ENCODE measurements around the gene MOXD1. TPM values are rescaled to one million over a fixed set of nuclear protein-coding genes. Genes with fewer than 3 reads are reported as not detected.

MOXD1 gene
- total and polyA plus RNA-seq, 2 of the 8 experiments (the other 6 are each of a cell fraction or from before 2014, with no cell fraction given), result 1.6 to 3.5 TPM

- Histone ChIP-seq H3K27ac (ENCODE audit: low read depth, low read length) (no peak overlapping the region), H2AFZ (ENCODE audit: low read length) (no peak overlapping the region), H2BK12ac (ENCODE audit: low read depth, low read length) (no peak overlapping the region), H3K23ac (ENCODE audit: insufficient read length) (no peak overlapping the region), H3K4me2 (ENCODE audit: insufficient read depth in 1 of 2, low read depth in 2 of 2, low read length in 2 of 2) (no peak overlapping the region), H3K9me3 (ENCODE audit: insufficient read depth in 2 of 2, low read depth in 1 of 2, low read length in 1 of 2) (peaks cover 4 to 7% of the 10 kb centered on the region in 2 experiments; a peak in 1 of 4 replicates), H3K79me2 (ENCODE audit: control insufficient read depth in 1 of 2, insufficient read depth in 2 of 2, low read length in 2 of 2) (no peaks in the 10 kb centered on the region), H3K9ac (replicated peaks in 1 of 4; ENCODE audit: extremely low read depth in 1 of 4, low read depth in 3 of 4, low read length in 3 of 4) (no peak overlapping the region), H3K36me3 (ENCODE audit: control insufficient read depth in 2 of 4, insufficient read depth in 4 of 4, low read length in 3 of 4) (no peaks in the 10 kb centered on the region), H3K79me1 (ENCODE audit: low read depth, low read length) (no peaks in the 10 kb centered on the region), H2BK5ac (ENCODE audit: low read depth, low read length) (no peak overlapping the region), H3K18ac (ENCODE audit: extremely low read depth, low read length) (no peak overlapping the region), H4K20me1 (replicated peaks in 1 of 2; ENCODE audit: control insufficient read depth in 1 of 2, insufficient read depth in 2 of 2, low read length in 2 of 2) (no peaks in the 10 kb centered on the region), H2BK15ac (ENCODE audit: low read length) (no peak overlapping the region), H2AK5ac (ENCODE audit: low read depth, low read length) (no peak overlapping the region), H3K4me1 (replicated peaks in 1 of 4; ENCODE audit: control insufficient read depth in 3 of 4, insufficient read depth in 4 of 4, low read length in 3 of 4) (no peaks in the 10 kb centered on the region), H4K8ac (ENCODE audit: extremely low read depth, insufficient read depth, low read length) (no peak overlapping the region), H2BK20ac (ENCODE audit: low read length) (no peak overlapping the region), H3K14ac (ENCODE audit: insufficient read length) (no peak overlapping the region), H3K56ac (replicated peaks; ENCODE audit: insufficient read length, low read depth, low read length) (no peak overlapping the region), H3K4ac (replicated peaks; ENCODE audit: insufficient read length, low read depth, low read length) (no peak overlapping the region), H3K27me3 (replicated peaks in 1 of 4; ENCODE audit: control insufficient read depth in 3 of 4, extremely low read depth in 1 of 4, insufficient read depth in 3 of 4, low read length in 3 of 4) (no peaks in the 10 kb centered on the region), H4K5ac (ENCODE audit: insufficient read length, low read depth, low read length) (no peak overlapping the region), H4K91ac (replicated peaks; ENCODE audit: insufficient read length, low read length) (no peak overlapping the region), H3K4me3 (ENCODE audit: extremely low read depth in 1 of 4, insufficient read depth in 2 of 4, low read depth in 3 of 4, low read length in 4 of 4) (no peak overlapping the region), H3K23me2 (ENCODE audit: low read depth, low read length) (peaks cover 2% of the 10 kb centered on the region; the same call in 1 of the 2 replicates), H2BK120ac (replicated peaks; ENCODE audit: low read depth, low read length) (no peak overlapping the region)
- no peak for FAIRE-seq
- no peak for DNase-seq (ENCODE audit: low read depth in 1 of 2, low spot score in 2 of 2)
- ChIA-PET CTCF (ENCODE audit: partially characterized antibody) (interaction anchor here (1.4 to 1.5 kb wide), 2 partner anchors 71 to 115 kb away, joined by 3 to 6 read pairs; no protein-coding TSS in a partner anchor), POLR2A (ENCODE audit: partially characterized antibody) (no interaction called here)
- no peak for TF ChIP-seq CEBPB (IDR thresholded peaks at IDR 0.05; ENCODE audit: low read depth, low read length)
- WGBS, 2 experiments (ENCODE audit: extremely low coverage in 1 of 2, insufficient coverage in 1 of 2, insufficient read length in 1 of 2, insufficient replicate concordance in 2 of 2, low coverage in 1 of 2, low lambda C conversion rate in 2 of 2, missing lambda C conversion rate in 1 of 2), result 76% methylated on average over 1 of the region's 1 CpG; no CpG with 5 or more reads in 1 of the 2 experiments
Measured at GRCh38 chr6:132413499-132413802, 12.2 kb upstream of the MOXD1 start.
